ENCODE measurements around the gene YPEL1.
A peak's percentile ranks its signal among the peaks of the same experiment; 100 is the strongest.

Gene YPEL1

GRCh38 chr22:21652010-21652546 is 83.5 kb downstream of the YPEL1 start:
- peak; percentile 86 for DNase-seq

- no peak for DNase-seq
Observed at GRCh38 chr22:21651521-21652009, 84.0 kb downstream of the YPEL1 start.

DNA sequence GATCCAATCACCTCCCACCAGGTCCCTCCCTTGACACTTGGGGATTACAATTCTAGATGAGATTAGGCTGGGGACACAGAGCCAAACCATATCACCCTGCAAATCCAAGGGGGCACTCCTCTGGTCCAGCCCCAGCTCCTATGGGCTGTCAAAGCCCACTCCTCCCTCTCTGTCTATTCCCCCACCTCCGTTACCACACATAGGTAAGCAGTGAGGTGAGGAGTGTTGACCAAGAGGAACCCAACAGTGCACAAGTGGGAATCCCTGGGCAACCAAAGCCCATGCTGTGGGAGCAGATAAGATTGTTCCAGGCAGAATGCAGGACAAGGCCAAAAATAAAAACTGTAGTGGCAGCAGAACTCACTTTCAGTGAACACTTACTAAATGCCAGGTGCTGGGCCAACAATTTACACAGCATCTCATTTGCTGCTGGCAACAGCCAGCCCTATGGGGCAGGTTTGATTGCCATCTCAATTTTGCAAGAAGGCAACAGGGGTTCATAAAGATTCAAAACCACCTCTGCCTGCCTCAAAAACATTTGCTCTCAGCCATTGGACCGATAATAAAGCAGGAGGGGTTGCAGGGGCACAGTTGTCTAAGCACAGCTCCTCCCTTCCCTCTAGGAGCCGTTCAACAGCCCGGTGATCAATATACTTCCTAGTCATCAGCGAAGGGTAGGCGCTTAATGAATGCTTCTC is 84.6 kb downstream of the YPEL1 start:
- DNase-seq = no peak

- no peak for DNase-seq
Observed at GRCh38 chr22:21650280-21650679, 85.3 kb downstream of the YPEL1 start.
